Measurements from ENCODE around the gene DGKZ.
A peak's percentile ranks its signal among the peaks of the same experiment; 100 is the strongest.

DGKZ gene

GRCh38 chr11:46352063-46352841, 5.0 kb downstream of the DGKZ start:
- H3K4me3 ChIP-seq (replicated peaks; ENCODE audit: low read depth, low read length), result no peak overlapping the region
- TF ChIP-seq CTCF (IDR thresholded peaks at IDR 0.05; ENCODE audit: low read depth, low read length, missing control alignments), result peak; percentile 73
- DNase-seq (ENCODE audit: extremely low read depth, low read depth), result no peak

GRCh38 chr11:46353698-46354097, 6.4 kb downstream of the DGKZ start:
- no peak for TF ChIP-seq CTCF (IDR thresholded peaks at IDR 0.05; ENCODE audit: low read depth, low read length, missing control alignments)
- H3K4me3 ChIP-seq (replicated peaks; ENCODE audit: low read depth, low read length), result no peak overlapping the region
- DNase-seq (ENCODE audit: extremely low read depth, low read depth), result no peak

GRCh38 chr11:46356924-46357482, 9.7 kb downstream of the DGKZ start:
- no peak overlapping the region for H3K4me3 ChIP-seq (replicated peaks; ENCODE audit: low read depth, low read length)
- no peak for TF ChIP-seq CTCF (IDR thresholded peaks at IDR 0.05; ENCODE audit: low read depth, low read length, missing control alignments)
- DNase-seq (ENCODE audit: extremely low read depth, low read depth), result no peak

GRCh38 chr11:46357483-46357936, 10.2 kb downstream of the DGKZ start:
- TF ChIP-seq CTCF (IDR thresholded peaks at IDR 0.05; ENCODE audit: low read depth, low read length, missing control alignments), result no peak
- no peak overlapping the region for H3K4me3 ChIP-seq (replicated peaks; ENCODE audit: low read depth, low read length)
- no peak for DNase-seq (ENCODE audit: extremely low read depth, low read depth)

- no peak for TF ChIP-seq CTCF (IDR thresholded peaks at IDR 0.05; ENCODE audit: low read depth, low read length, missing control alignments)
- no peak overlapping the region for H3K4me3 ChIP-seq (replicated peaks; ENCODE audit: low read depth, low read length)
- no peak for DNase-seq (ENCODE audit: extremely low read depth, low read depth)
Measured at GRCh38 chr11:46359953-46360352, 12.7 kb downstream of the DGKZ start.

GRCh38 chr11:46360878-46361277, 13.6 kb downstream of the DGKZ start:
- no peak overlapping the region for H3K4me3 ChIP-seq (replicated peaks; ENCODE audit: low read depth, low read length)
- DNase-seq (ENCODE audit: extremely low read depth, low read depth), result no peak

More at GRCh38 chr11:46360878-46361277, 13.6 kb downstream of the DGKZ start:
- TF ChIP-seq CTCF (IDR thresholded peaks at IDR 0.05; ENCODE audit: low read depth, low read length, missing control alignments), result no peak
